Caco-2 (cell line): ENCODE results near the gene MAGED2. TPM values are rescaled to one million over a fixed set of nuclear protein-coding genes. Genes with fewer than 3 reads are reported as not detected.

Experiments used
- BruUV-seq: library from RNA; stranded (reverse); fragments of 400-500 nt; replicated peaks from 2 replicates; lab custom pipeline; 2021; lab: Mats Ljungman, UMichigan
- CTCF ChIA-PET: fragments of 300-600 bp; sonication (Branson Sonifier 250); formaldehyde crosslinking; loops from one replicate; lab custom pipeline; 2022; ENCODE audit warnings: antibody characterized with exemption; lab: Charles Lee
- POLR2A ChIA-PET: fragments of 300-600 bp; sonication (Branson Sonifier 250); formaldehyde crosslinking; loops from one replicate; lab custom pipeline; 2022; ENCODE audit warnings: antibody characterized with exemption; lab: Charles Lee
- DNase-seq, 2 experiments: peaks; one replicate each; pipeline versions ENCODE4 v3.0.0 to v3.0.0-alpha.2; 2020 to 2022
- H3K27me3 ChIP-seq: replicated peaks from 2 replicates; pipeline ENCODE4 v1.6.0; 2011; ENCODE audit warnings: low read length; ENCODE audit not compliant: control insufficient read depth, insufficient read depth
- H3K36me3 ChIP-seq: 2 replicates; pipeline ENCODE4 v1.5.1; 2011; ENCODE audit warnings: low read length; ENCODE audit not compliant: control insufficient read depth, insufficient read depth
- H3K4me1 ChIP-seq: fragments of 250-450 bp; sonication (Bioruptor Pico); 2 replicates; pipeline ENCODE4 v1.5.1; 2020; ENCODE audit warnings: mild to moderate bottlenecking
- H3K4me3 ChIP-seq: 2 replicates; pipeline ENCODE4 v1.5.1; 2011; ENCODE audit warnings: low read depth, mild to moderate bottlenecking, control low read depth, low read length
- H3K9me3 ChIP-seq: fragments of 250-450 bp; sonication (Bioruptor Pico); 2 replicates; pipeline ENCODE4 v1.5.1; 2020; ENCODE audit warnings: mild to moderate bottlenecking, moderate library complexity
- H3K27ac Mint-ChIP-seq: one replicate; pipeline ENCODE4 v1.8.0; 2022; ENCODE audit warnings: mixed read lengths; ENCODE audit not compliant: unreplicated experiment
- H3K27me3 Mint-ChIP-seq: one replicate; pipeline ENCODE4 v1.8.0; 2022; ENCODE audit warnings: mixed read lengths; ENCODE audit not compliant: insufficient read depth, unreplicated experiment
- H3K36me3 Mint-ChIP-seq: one replicate; pipeline ENCODE4 v1.8.0; 2022; ENCODE audit warnings: mild to moderate bottlenecking, mixed read lengths; ENCODE audit not compliant: insufficient read depth, unreplicated experiment
- H3K4me1 Mint-ChIP-seq: one replicate; pipeline ENCODE4 v1.8.0; 2022; ENCODE audit warnings: low read depth, mixed read lengths; ENCODE audit not compliant: unreplicated experiment
- H3K4me3 Mint-ChIP-seq: one replicate; pipeline ENCODE4 v1.8.0; 2022; ENCODE audit warnings: mild to moderate bottlenecking, moderate library complexity, mixed read lengths; ENCODE audit not compliant: unreplicated experiment
- H3K9me3 Mint-ChIP-seq: one replicate; pipeline ENCODE4 v1.8.0; 2022; ENCODE audit warnings: mixed read lengths; ENCODE audit not compliant: unreplicated experiment
- CTCF ChIP-seq, 2 experiments: fragments of 200-600 bp in 1 of 2; IDR thresholded peaks; 1 replicate in 1 of 2; 2 replicates in 1 of 2; pipeline versions ENCODE4 v1.5.1 to v1.8.0; 2011 to 2022; ENCODE audit warnings: antibody characterized with exemption in 1 of 2, control low read depth in 1 of 2, inconsistent platforms in 1 of 2, low read depth in 1 of 2, low read length in 1 of 2, mild to moderate bottlenecking in 1 of 2, moderate library complexity in 1 of 2; ENCODE audit not compliant: insufficient read depth in 1 of 2, severe bottlenecking in 1 of 2, unreplicated experiment in 1 of 2
- intact Hi-C: fragments of 100-400 bp; cut with micrococcal nuclease; formaldehyde crosslinking; loops from one replicate; pipeline ENCODE4 v1.10.0; 2022; ENCODE audit not compliant: unreplicated experiment
- total RNA-seq: library from RNA; stranded (reverse); gene quantifications from 2 replicates; pipeline ENCODE4 v1.2.3, GENCODE V29; 2022

MAGED2 gene
- total RNA-seq, 1 experiment from 2014 or later, result 103 TPM

GRCh38 chrX:54794795-54795194 is 12.8 kb upstream of the MAGED2 start:
- TF ChIP-seq CTCF (IDR thresholded peaks at IDR 0.05; ENCODE audit: insufficient read depth in 1 of 2, low read depth in 1 of 2, low read length in 1 of 2, severe bottlenecking in 1 of 2, unreplicated experiment in 1 of 2), result no peak
- Histone ChIP-seq H3K4me3 (no peak overlapping the region), H3K36me3 (no peaks in the 10 kb centered on the region), H3K9me3 (no peaks in the 10 kb centered on the region), H3K4me1 (no peaks in the 10 kb centered on the region), H3K27me3 (no peaks in the 10 kb centered on the region)
- intact Hi-C loops, result no loop called here
- no peak for DNase-seq
- no TSS peak for BruUV-seq
- CTCF ChIA-PET, result no interaction called here
- POLR2A ChIA-PET, result no interaction called here
- H3K4me3 Mint-ChIP-seq, result no peak overlapping the region
- H3K27ac Mint-ChIP-seq, result no peak overlapping the region
- peaks cover 7% of the 10 kb centered on the region for H3K4me1 Mint-ChIP-seq
- no peaks in the 10 kb centered on the region for H3K36me3 Mint-ChIP-seq
- H3K9me3 Mint-ChIP-seq, result peaks cover 6% of the 10 kb centered on the region
- peaks cover 9% of the 10 kb centered on the region for H3K27me3 Mint-ChIP-seq

- DNase-seq, result no peak
- Mint-ChIP-seq H3K4me3 (no peak within 1 kb of the TSS), H3K9me3 (no peaks in the 10 kb centered on the region), H3K36me3 (peaks cover 6% of the 10 kb centered on the region), H3K27ac (no peak within 1 kb of the TSS), H3K4me1 (peaks cover 7% of the 10 kb centered on the region), H3K27me3 (peaks cover 10% of the 10 kb centered on the region)
- Histone ChIP-seq H3K36me3 (no peaks in the 10 kb centered on the region), H3K4me3 (no peak within 1 kb of the TSS), H3K27me3 (no peaks in the 10 kb centered on the region), H3K4me1 (no peaks in the 10 kb centered on the region), H3K9me3 (no peaks in the 10 kb centered on the region)
- CTCF ChIA-PET, result no interaction called here
- no peak for TF ChIP-seq CTCF (IDR thresholded peaks at IDR 0.05; ENCODE audit: insufficient read depth in 1 of 2, low read depth in 1 of 2, low read length in 1 of 2, severe bottlenecking in 1 of 2, unreplicated experiment in 1 of 2)
- POLR2A ChIA-PET, result no interaction called here
- BruUV-seq, result no TSS peak
- intact Hi-C loops, result no loop called here
Measured at GRCh38 chrX:54798137-54798536, 9.4 kb upstream of the MAGED2 start, which contains the start of gene ITIH6. TSS of gene ITIH6 (minus strand) at chrX:54798255. CDS start at chrX:54798210, 45 bp downstream.

GRCh38 chrX:54799046-54799445 is 8.5 kb upstream of the MAGED2 start:
- no peaks in the 10 kb centered on the region for H3K9me3 ChIP-seq
- TF ChIP-seq CTCF (IDR thresholded peaks at IDR 0.05; ENCODE audit: insufficient read depth in 1 of 2, low read depth in 1 of 2, low read length in 1 of 2, severe bottlenecking in 1 of 2, unreplicated experiment in 1 of 2), result no peak
- H3K27me3 ChIP-seq, result no peaks in the 10 kb centered on the region
- no peaks in the 10 kb centered on the region for H3K36me3 ChIP-seq
- no peak overlapping the region for H3K4me3 Mint-ChIP-seq
- H3K27me3 Mint-ChIP-seq, result peaks cover 10% of the 10 kb centered on the region
- H3K9me3 Mint-ChIP-seq, result no peaks in the 10 kb centered on the region
- peaks cover 3% of the 10 kb centered on the region for H3K4me1 ChIP-seq
- intact Hi-C loops, result no loop called here
- H3K36me3 Mint-ChIP-seq, result peaks cover 6% of the 10 kb centered on the region
- BruUV-seq, result no TSS peak
- peaks cover 10% of the 10 kb centered on the region for H3K4me1 Mint-ChIP-seq
- CTCF ChIA-PET, result no interaction called here
- H3K4me3 ChIP-seq, result no peak overlapping the region
- no peak overlapping the region for H3K27ac Mint-ChIP-seq
- POLR2A ChIA-PET, result no interaction called here
- no peak for DNase-seq
